Islet precursor cell (in vitro differentiated cells): ENCODE measurements around the gene PAGE1.
"Not testable (repeated sequence)": the region's sequence is repeated elsewhere in the genome, so short reads cannot be mapped to it uniquely, and the experiment has no call there.

Experiments
- DNase-seq: peaks from one replicate; pipeline ENCODE4 v3.0.0-alpha.2; 2018

PAGE1 gene, protein sequence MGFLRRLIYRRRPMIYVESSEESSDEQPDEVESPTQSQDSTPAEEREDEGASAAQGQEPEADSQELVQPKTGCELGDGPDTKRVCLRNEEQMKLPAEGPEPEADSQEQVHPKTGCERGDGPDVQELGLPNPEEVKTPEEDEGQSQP

DNA sequence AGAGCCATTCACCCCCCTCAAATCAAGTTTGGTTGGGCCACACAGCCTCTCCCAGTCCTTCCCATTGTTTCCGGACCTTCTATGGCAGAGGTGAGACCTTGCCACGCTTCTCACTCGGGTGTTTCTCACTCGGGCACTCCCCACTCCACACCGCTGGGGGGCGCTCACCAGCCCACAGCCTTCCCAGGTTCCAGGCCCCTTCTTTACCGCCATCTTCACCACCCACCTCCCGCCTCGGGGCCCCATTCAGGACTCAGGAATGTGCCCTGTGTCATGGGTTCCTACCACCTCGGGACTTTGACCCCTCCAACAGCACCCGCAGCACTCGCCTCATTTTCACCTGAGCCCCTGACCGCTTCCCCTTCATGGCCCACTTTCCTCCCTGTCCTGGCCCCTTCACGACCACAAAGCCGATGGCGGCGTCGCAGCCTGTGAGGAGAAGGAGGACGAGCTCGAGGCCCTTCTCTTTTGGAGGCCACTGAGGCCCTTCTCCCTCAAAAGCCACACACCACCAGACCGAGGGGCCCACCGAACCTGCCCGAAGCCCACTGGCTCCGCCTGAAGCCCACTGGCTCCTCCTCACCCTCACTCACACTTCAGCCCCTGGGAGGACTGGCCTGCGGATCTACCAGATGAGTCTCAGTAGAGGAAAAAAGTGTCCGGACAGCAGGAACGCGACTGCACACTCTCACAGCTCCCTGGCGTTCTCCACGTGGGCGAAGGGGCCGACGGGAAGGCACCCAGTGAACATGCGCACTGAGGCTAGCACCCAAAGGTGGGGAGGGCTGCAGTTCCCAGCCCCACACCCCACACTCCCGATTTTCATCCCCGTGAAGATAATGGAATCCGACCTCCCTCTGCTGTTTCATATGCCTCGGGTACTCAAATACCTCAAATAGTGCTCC is at the start of gene PAGE1:
PAGE1 (minus strand) TSS at position 709 of the 905 bp plus-strand sequence. CDS start 1,214 bp downstream, outside the sequence.
- DNase-seq, result no peak

DNA sequence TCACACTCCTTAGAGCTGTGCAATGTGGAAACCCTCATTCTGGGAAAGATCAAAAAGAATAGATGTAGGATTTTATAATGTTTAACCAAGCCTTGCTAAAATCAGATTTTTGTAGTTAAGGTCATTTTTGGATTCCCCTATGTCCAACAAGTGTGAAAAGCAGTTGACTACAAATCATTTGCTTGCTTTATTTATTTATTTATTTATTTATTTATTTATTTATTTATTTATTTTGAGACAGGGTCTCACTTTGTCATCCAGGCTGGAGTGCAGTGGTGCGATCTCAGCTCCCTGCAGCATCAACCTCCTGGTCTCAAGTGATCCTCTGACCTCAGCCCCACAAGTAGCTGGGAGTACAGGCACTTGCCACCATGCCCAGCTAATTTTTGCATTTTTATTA is 45.7 kb upstream of the PAGE1 start:
- DNase-seq, result not testable (repeated sequence)

DNA sequence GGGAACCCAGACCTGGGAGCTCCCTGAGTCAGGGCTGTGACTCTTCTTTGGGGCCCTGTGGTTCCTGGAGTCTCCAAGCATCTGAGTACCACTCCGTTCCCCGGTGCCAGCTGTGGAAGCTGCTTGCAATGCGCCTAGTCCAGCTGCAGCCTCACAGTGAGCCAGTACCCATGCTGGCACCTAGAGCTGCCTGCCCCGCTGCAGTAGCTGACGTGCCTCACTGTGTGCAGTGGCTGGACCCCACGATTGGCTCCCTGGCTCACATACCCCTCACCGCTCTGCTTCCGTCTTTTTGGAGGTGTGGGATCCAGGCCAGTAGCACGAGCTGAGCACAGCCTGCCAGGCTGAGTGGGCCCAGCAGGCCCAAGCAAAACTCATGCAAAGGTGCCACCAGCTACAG is 32.1 kb upstream of the PAGE1 start:
- no peak for DNase-seq

DNA sequence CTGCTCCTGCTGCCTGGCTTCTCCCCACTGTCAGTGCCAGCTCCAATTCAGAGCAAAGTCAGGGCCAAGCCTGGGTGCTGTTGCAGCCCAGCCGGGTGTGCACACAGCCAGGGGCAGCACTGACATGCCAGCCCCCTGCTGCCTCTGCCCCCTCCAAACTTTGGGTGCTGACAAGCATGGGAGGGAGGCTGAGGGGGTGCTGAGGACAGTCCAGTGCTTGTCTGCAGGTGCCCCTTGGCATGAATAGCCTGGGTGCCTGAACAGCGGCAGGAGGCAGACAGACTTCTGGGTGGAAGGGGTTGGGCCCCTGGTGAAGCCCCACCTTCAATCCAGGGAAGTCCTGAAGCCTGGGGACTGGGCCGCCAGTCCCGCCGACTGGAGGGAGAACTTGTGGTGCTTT is 31.2 kb upstream of the PAGE1 start:
- DNase-seq, result no peak

DNA sequence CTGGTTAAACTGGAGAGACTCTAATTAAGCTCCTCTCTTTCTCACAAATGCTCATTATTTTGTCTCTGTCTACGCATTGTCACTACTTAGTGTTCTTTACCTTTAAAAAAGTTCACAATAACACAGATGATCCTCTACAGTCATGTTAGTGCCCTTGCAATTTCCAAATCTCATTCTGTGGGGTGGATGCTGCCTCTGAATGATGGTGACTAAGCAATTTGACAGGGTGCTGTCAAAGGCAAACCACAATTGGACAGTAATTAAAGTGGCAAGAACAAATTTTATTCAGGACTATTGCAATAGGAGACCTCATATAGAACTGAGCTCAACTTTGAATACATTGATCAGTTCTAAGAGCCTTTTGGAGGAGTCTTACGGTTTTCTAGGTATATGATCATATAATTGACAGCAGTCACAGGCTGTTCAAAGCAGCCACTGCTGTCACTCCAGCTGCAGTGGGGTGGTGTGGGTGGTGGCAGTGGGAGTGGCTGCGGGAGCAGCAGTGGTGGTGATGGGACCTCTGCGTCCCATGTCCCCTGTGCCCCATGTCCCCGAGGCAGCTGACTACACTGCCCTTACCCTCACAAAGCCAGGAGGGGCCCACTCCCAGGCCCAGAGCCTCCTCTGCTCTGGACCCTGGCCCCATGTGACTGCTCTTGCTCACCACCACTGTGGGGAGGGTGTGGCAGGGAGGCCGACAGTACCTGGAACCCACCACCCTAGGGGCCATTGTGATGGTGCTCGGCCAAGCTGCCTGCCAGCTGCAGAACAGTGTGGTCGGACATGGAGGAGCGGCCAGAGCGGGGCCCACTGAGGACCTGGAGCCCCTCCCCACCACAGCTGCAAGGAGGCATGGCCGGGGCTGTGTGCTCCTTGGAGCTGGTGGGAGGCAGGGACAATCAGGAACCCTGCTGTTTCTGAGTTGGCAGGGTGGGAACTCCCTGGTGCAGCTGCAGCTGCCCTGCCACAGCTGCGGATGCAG is 30.4 kb upstream of the PAGE1 start:
- no peak for DNase-seq

DNA sequence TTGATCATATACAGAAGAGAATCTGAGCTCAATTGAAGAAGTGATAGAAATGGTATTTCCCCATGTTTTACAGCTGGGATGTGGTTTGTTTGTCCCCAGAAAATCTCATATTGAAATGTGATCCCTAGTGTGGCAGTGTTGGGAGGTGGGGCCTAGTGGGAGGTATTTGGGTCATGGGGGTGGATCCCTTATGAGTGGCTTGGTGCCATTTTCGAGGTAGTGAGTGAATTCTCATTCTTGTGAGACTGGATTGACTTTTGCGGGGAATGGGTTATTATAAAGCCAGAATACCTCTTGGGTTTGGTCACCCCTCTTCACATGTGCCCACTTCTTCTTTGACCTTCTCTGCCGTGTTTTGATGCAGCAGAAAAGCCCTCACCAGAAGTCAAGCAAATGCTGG is 29.6 kb upstream of the PAGE1 start:
- no peak for DNase-seq

DNA sequence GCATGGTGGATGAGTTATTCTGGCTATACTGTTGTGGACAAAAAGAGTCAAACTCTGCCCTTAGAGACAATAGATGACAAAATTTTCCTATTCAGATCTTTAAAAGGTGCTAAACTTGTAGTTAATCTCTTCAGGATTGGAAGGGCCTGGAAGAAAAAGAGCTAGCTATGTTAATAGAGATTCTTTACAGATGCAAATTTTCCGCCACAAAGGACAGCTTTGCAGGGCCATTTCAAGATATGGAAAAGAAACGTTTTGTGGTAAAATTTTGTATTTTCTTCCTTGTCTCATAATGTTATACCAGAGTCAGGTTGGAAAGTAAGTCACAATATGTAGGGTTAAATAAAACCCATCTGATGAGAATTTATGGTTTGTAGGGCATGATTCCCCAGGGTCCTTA is 24.3 kb upstream of the PAGE1 start:
- DNase-seq, result not testable (repeated sequence)

DNA sequence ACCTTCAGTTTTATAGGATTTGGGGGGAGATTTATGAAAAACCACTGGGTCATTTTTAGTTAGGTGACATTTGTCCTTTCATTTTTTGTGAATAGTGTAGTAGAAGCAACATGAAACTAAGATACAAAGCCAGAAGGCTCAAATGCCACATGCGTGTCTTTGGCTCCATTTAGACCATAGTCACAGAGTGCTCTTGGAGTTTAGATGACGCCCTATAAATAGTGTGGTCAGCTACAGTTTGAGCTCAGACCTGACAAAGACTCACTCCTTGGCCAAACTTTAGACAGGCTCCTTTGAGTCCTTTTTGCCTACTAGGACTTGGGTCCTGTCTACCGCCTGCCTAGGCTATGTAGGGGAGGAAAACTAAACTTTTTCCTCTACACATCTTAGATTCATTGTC is 16.8 kb upstream of the PAGE1 start:
- no peak for DNase-seq

DNA sequence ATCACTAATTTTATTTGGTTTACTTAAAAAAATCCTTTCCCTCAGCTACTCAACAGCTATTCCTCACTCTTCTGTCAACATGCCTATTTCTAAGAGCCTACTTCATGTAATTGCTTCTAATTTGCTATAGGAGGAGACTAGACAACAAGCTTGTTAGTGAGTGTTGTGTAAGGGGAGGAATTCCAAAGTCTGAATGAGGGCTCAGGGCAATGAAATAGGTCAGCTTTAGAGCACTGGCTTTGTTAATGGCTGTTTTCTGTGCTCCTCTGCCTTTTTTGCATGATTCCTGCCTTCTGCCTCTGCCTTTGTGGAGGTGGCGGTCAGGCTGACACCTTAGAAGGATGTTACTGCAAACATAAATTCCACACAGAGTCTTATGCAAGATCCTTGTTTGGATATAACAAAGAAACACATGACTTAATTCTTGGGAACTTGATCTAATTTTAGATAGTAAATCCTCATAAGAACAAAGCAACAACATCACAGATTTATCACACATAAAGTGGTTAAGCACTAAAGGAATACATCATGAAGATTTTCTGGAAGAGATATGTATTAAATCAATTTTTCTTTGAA is 15.0 kb upstream of the PAGE1 start:
- no peak for DNase-seq

DNA sequence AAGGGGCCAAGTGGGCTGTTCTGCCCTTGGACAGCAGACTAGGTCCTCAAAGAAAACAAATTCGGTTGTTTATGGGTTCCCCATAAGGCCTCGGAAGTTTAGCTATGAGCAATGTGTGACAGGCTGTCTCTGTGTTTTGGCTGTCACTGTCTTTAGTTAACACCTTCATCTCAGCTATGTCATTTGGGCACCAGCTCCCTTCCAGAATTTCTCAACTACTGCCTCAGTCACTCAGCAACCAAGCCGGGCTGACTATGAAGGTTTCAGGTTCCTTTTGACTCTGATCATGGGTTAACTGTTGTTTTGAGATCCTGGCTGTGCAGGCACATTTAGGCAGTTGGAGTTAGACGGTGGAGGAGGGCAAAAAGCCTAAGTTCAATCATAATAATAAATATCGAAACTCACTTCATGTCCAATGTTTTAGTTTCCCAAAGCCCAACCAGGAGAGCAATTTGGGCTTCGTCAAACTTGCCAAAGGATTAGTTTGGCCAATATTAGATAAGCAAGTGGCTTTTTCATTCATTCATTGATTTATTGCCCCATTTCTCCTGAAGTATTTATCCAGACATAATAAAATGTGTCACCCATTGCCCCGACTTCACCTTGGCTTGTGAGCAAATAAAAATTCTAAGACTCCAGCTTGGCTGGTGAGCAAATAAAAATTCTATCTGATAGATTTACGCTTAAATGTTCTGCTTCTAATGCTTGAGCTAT is 9.1 kb upstream of the PAGE1 start:
- DNase-seq, result no peak

DNA sequence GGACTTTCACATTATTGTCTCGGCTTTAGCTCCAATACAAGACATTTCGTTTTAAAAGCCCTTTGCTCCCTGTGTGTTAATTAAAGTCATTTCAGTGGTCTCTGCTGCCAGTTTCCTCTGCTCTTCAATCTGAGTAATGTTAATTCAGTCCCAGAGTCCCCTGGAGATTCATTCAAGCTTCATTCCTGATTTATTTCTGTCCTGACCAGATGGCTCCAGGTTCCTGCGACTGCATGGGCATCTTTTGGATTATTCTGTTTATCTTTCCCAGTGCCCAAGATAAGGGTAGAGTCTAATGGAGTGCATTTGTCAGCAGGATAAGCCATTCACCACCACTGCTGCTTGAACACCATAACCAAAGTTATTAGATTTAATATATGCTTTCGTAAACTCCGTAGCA is 6.1 kb upstream of the PAGE1 start:
- DNase-seq, result no peak

DNA sequence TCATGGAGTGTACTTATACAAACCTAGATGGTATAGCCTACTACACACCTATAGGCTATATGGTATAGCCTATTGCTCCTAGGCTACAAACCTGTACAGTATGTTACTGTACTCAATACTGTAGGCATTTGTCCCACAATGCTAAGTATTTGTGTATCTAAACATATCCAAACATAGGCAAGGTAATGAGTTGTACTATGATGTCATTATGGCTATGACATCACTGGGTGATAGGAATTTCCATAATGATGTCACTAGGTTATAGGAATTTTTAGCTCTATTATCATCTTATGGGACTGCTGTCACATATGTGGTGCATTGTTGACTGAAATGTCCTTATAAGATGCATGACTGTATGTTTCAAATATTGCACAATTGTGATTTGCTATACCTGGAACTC is 5.5 kb upstream of the PAGE1 start:
- no peak for DNase-seq

DNA sequence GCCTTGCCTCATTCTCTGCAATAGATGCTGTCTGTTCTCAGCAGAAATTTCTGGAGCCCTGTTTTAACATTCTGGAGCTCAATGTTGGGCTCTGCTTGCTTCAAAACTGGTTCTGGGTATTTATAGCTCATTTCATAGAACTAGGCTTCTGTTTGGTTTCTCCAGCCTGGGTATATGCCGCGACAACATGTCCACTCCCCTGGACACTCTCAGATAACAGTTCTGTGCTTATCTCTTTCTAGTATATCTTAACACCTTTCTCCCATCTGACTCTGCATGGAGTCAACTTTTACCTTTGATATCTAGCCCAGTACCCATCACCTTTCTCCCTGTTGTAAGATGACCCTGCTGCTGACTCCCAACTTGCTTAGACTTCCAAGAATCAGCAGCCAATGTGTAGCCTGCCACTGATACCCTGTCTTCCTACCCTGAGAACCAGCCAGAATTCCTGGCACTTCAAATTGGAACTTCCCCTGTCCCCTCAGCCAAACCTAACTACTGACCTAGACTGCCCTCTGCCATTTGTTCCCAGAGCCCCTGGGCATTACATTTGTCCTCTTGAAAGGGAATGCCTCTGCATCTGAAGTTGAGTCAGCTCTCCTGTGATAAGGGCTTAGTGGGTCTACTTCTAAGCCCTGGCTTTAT is 20.6 kb downstream of the PAGE1 start:
- no peak for DNase-seq

DNA sequence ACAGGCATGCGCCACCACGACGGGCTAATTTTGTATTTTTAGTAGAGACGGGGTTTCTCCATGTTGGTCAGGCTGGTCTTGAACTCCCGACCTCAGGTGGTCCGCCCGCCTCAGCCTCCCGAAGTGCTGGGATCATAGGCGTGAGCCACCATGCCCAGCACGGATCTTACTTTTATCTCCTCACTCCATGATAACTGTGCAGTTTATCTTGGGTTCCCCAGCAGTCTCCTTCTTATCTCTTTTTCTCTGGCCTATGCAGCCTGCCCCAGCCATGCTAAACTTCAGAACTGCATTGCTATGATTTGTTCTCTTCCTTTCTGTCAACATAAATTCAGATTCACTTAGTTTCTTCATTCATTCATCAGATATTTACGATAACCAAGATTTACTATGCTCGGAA is 22.4 kb downstream of the PAGE1 start:
- DNase-seq, result no peak

DNA sequence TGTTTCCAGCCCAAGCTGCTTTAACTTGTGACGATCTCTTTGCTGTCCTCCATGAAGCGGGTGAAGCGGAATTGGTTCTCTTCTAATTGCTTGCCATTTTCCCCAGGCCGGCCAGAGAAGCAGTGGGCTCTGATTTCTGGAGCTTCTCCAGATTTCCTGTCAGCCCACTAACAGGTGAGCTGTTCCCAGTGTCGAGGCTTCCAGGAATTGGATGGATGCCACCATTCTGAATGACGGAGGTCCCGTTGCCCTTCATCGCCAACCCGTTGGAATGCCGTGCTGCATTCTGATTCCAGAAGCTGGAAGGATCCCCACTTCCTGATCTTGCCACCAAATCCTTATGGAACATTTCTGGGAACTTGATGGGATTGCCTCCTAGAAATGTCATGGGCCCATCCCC is 31.0 kb downstream of the PAGE1 start:
- DNase-seq, result no peak

DNA sequence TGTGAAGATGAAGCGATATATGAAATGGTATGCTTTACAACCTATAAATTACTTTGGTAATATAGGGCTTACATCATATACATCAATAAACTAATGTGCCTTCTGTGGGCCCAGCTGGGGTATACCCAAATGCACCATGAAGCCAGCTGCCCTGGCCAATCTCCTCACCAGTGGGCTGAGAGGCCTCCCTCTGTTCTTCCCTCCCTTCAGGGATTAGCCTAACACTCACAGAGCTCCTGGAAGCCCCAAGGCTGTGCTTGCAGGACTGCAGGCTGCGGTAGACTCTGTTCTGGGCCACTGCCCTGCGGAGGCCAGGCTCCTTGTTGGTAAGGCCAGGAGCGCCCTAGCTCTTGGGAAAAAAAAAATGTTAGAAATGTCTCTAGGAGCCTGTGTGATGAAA is 33.9 kb downstream of the PAGE1 start:
- no peak for DNase-seq

DNA sequence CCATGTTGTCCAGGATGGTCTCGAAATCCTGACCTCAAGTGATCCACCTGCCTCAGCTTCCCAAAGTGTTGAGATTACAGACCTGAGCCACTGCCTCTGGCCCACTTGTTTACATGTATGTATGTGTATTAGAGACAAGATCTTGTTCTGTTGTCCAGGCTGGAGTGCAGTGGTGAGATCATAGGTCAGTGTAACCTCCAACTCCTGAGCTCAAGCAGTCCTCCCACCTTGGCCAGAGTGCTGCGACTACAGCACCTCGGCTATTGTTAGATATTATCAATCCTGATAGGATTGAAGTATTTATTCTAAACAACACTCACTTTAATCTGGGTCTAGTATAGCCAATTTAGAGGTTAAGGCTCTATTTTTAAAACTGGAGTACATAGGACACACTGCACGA is 36.0 kb downstream of the PAGE1 start:
- DNase-seq, result no peak

DNA sequence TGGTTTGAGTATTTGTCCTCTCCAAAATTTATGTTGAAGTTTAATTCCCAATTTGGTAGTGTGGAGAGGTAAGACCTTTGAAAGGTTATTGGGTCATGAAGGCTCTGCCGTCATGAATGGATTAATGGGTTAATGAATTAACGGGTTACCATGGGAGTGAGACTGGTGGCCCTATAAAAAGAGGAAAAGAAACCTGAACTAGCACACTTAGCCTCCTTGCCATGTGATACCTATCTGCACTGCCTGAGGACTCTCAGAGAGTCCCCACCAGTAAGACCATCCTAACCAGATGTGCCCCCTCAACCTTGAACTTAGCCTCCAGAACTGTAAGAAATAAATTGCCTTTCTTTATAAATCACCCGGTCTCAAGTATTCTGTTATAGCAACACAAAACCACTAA is 39.3 kb downstream of the PAGE1 start:
- no peak for DNase-seq

DNA sequence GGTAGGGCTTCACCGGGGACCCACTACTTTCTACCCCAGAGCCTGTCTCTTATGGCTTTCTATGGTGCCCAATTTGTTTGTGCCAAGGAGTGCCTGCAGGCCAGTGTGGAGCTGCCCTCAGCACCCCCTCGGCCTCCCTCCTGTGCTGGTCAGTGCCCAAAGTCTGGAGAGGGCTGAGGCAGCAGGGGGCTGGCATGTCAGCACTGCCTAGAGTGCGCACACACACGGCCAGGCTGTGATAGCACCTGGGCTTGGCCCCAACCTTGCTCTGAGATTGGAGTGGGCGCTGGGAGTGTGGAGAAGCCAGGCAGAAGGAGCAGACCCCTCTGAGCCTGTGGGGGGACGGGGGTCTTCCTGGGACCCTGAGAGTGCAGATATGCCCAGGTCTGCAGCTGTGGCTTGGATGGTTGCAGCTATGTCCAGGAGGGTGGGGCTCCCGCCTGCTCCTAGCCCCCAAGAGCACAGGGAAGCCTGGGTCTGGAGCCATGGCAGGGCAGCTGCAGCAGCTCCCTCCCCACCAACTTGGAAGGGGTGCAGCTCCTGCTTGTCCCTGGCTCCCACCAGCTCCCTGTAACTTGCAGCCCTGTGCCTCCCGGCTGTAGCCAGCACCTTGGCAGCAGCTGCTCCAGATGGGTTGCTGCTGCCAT is 50.7 kb downstream of the PAGE1 start:
- DNase-seq, result no peak
